Spleen (tissue), 7 donors: ENCODE measurements around the gene SV2C.

ENCODE experiments used
- CTCF ChIP-seq, 11 experiments: fragments of 200-600 bp in 7 of 11; fragments of 450-650 bp in 4 of 11; sonication (generic) in 4 of 11; IDR thresholded peaks in 8 of 11; conservative IDR thresholded peaks in 3 of 11; 1 replicate in 7 of 11; 2 replicates in 4 of 11; pipeline versions ENCODE4 v1.4.0 to v1.8.0; 2016 to 2021; ENCODE audit warnings: antibody characterized with exemption in 11 of 11, inconsistent platforms in 4 of 11, mild to moderate bottlenecking in 1 of 11
- POLR2A ChIP-seq, 3 donors: fragments of 450-650 bp; IDR thresholded peaks; one replicate each; pipeline ENCODE4 v1.5.1; 2017; ENCODE audit warnings: antibody characterized with exemption in 3 of 3, mild to moderate bottlenecking in 1 of 3
- POLR2AphosphoS5 ChIP-seq, 3 donors: sonication (generic); formaldehyde crosslinking; IDR thresholded peaks; one replicate each; pipeline ENCODE4 v1.5.1; 2017; ENCODE audit warnings: antibody characterized with exemption in 3 of 3
- donor health status: DM: no; HTN: no; CAD: no; lungs with moderate emphysema.
- donor health status: DM: no; HTN: no; CAD: no.
- donor health status: DM: no; HTN: no; CAD: no.

GRCh38 chr5:76190356-76190755, 107.2 kb downstream of the SV2C start:
- TF ChIP-seq POLR2AphosphoS5 (IDR thresholded peaks at IDR 0.05) (no peak), CTCF (IDR thresholded peaks at IDR 0.05 in 8 of 11, conservative IDR thresholded peaks at IDR 0.05 in 3 of 11) (no peak), POLR2A (IDR thresholded peaks at IDR 0.05) (no peak)
